GM21737 (cell line): ENCODE results near the gene COX4I1.
"Not testable (repeated sequence)": the region's sequence is repeated elsewhere in the genome, so short reads cannot be mapped to it uniquely, and the experiment has no call there.

Experiments
- ATAC-seq: cut with Tn5 transposase; IDR thresholded peaks from one replicate; pipeline ENCODE4 v1.9.1; 2021; ENCODE audit warnings: mild to moderate bottlenecking, moderate library complexity; ENCODE audit not compliant: unreplicated experiment

Gene COX4I1

DNA sequence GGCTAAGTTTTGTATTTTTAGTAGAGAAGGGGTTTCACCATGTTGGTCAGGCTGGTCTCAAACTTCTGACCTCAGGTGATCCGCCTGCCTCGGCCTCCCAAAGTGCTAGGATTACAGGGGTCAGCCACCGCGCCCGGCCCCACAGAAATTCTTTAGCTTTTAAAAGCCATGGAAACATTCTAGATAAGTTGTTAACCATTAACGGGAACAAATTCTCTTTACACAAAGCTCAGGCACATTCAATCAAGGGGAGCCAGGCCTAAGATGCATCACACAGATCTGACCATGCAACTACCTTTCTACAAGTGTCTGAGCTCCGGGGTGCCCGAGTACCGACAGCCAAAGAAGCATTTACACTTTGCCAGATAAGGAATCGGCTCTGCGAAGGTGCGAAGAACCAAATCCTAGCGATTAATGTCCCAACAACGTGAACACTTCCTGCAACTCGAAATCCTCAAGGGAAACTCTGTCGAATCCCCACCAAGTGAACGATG is 1.2 kb upstream of the COX4I1 start:
- ATAC-seq = no peak

DNA sequence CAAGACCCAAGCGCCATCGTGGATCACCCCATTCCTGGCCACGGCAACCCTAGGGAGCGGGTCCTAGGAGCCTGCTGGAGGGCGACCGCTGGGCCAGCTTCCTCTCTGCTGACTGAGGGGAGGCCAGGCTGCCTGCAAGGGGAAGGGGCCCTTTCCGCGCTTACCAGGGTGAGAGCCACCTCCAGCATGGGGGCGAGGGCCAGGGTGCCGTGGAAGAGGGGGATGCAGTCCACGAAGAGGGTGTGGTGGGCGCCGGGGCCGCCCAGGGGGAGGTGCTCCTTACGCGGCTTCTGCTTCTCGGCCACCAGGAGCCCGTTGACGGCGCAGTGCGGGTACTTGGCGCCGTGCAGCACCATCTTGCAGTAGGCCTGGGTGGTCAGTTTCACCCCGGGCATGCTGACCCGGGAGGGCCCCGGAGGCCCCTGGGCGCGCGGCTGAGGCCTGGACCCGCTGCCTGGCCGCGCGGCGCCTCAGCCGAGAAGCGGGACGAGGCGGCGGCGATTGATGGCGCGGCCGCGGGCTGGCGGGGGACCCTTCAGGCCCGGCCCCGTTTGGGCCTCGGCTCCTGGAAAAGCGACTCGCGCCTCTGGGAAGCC is 496 bp upstream of the COX4I1 start:
- peak; percentile 14 for ATAC-seq

DNA sequence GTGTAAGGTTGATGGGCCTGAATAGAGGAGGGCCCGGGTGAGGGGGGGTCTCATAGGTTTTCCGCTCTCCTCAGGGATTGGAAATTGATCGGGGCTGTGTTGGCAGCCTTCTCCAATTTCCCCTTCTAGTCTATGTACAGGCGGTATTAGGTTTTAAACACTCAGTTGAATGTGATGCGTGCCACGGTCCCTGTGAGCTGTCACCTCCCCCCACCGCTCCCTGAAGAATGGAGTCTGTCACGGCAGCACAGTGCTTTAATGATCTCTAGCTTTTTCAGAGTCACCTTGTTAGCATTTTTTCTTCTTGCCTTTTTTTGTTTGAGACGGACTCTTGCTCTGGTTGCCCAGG is 800 bp downstream of the COX4I1 start:
- peak; percentile 5 for ATAC-seq

DNA sequence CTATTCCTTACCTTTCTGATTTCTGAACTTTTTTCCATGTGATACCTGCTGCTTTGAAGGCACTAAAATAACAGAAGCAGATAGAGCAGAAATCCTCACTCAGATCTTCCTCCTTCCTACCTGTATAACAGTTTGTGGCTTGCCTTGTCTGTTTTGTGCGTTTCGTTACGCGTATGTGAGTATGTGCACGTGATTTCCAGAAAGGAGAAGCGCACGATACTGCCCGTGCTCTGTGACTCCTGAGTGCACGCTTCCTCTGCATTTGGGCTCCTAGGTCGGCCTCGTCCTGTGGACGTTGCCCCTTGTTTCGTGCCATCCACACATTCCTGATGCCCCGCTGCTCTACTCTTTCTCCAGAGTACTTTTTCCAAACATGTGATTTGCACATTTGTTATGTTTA is 4.1 kb downstream of the COX4I1 start:
- no peak for ATAC-seq

DNA sequence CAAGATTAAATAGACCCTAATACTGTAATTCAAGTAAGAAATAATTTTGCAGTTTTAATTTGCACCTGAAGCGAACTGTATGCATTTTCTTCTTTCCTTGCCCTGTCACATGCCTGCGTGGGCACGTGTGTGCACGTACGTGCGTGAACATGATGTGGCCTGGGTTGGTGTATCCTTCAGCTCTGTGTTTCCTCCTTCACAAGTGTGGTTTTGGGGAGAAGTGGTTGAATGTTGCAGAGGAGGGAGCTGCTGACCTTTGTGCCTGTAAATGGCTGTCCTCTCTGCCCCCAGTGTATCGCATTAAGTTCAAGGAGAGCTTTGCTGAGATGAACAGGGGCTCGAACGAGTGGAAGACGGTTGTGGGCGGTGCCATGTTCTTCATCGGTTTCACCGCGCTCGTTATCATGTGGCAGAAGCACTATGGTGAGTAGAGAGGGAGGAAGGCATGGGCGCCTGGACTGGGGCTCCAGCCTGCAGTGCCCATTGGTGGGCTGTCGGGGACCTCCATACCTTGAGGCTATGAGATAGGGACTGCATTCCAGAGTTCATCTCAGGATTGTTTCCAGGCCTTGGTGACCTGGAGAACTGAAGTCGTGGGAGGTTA is 6.0 kb downstream of the COX4I1 start:
- no peak for ATAC-seq

GRCh38 chr16:85806539-85806938 is 7.0 kb downstream of the COX4I1 start:
- ATAC-seq = no peak

GRCh38 chr16:85807340-85807739 is 7.8 kb downstream of the COX4I1 start:
- ATAC-seq = not testable (repeated sequence)

- ATAC-seq = not testable (repeated sequence)
These were observed 8.6 kb downstream of the COX4I1 start for GRCh38 chr16:85808104-85808503.

DNA sequence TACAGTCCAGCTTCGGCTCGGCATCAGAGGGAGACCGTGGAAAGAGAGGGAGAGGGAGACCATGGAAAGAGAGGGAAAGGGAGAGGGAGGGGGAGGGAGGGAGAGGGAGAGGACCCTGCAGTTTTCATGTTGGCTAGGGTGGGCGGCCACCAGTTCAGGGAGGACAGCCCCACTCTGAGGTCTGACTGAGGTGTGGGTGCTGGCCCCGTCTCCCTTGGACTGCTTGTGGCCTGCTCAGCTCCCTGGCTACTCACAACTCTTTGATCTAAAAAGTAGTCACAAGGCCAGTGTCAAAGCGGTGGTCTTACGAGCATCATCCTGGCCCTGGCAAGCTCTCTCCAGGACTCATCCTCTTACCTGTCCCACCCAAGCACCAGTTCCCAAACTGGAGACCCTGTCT is 9.4 kb downstream of the COX4I1 start:
- ATAC-seq = no peak

DNA sequence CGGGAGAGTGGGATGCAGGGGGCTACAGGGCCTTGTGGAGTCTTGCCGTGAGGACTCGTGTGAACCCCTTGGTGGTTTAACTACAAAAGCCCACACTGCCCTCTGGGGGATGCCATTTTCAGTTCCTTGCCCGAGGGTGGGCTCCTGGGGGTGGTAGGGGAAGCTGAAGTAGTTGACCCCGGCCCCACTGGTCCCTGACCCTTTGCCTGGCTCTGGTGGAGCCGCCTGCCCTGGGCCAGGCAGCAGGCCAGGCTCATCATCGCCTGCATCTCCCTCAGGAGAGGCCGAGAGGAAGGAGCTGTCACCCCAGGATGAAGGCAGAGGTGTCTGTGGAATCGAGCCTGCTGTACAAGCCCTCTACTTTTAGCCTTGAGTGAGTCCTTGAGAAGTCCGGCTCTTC is 10.2 kb downstream of the COX4I1 start:
- ATAC-seq = no peak

GRCh38 chr16:85810097-85810741 is 10.7 kb downstream of the COX4I1 start:
- ATAC-seq = no peak

DNA sequence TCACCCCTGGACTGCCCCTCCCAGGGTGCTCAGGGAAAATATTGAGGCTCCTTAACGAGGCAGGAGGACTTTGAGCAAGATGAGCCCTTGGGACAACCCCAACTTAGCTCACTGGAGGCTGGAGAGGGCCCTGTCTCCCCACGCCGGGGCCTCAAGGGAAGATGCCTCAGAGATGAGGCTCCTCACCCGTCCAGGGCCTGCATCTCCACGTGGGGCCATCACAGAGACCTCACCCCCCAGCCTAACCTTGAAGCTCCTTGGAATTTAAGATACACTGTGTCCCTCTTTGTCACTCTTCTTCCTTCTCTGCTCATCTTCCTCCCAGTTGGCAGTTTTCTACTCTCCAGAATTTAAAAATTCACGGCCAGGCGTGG is 11.2 kb downstream of the COX4I1 start:
- ATAC-seq = no peak

DNA sequence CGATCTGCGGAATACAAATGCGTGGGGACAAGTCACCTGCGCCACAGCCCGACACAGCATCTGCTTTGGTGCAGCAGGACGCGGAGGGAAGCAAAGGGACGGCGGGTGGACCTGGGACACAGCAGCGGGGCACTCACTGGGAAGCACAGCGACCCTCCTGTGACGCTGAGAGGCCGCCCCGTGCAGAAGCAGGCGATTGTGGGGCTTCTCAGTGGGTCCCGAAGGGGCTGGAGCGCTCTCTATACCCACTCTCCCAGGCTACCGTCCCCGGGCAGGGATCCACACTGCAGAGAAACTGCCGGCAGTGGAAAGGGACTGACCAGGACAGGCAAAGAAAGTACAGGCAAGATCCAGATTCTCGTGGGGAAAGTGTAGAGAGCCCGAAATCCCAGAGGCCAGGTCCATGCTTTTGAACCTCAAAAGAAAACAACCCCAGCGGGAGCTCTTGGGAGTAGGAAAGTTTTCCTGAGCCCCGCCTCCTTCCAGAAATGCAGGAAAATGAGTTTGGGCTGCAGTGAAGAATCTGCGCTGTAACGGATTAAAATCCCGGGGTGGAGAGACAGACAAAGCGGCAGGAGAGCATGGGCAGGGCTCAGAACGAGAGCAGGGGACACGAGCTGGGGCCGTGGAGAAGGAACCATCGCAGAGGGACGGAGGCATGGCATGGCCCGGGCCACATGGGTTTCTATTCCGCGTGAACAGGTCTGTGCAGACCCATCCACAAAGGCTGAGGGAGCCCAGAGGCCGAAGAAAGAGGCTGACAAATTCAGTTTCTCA is 12.7 kb downstream of the COX4I1 start:
- ATAC-seq = no peak

DNA sequence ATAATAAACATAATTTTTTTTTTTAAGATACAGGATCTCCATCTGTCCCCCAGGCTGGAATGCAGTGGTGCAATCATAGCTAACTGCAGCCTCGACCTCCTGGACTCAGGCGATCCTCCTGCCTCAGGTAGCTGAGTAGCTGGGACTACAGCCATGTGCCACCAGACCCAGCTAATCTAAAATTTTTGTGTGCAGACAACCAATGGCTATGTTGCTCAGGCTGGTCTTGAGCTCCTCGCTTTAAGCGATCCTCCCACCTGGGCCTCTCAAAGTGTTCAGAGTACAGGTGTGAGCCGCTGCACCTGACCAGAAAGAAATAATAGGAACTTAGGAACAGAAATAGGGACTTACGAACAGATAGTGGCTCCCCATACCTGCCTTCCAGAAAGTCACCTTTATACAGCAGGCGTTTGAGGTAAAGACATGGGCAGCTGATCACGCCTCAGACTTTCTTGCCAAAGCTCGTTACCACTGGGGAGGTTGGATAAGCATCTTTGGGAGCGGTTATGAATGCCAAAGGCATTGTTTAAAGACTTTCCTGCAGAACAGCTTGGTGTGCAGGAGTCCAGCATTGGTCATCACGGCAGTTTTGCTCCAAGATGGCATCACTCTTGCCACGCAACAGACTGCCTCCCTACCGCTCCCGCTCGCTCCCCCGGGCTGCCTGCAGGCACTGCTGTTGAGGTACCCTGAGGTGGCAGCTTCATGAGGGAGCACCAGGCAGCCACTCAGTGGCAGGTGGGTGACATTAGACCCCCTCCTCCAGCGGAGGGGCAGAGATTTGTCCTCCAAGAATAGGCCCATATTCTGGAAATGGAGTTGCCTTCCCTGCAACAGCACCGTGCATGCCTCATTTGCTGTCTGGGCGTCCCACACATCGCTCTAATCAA is 13.6 kb downstream of the COX4I1 start:
- no peak for ATAC-seq

DNA sequence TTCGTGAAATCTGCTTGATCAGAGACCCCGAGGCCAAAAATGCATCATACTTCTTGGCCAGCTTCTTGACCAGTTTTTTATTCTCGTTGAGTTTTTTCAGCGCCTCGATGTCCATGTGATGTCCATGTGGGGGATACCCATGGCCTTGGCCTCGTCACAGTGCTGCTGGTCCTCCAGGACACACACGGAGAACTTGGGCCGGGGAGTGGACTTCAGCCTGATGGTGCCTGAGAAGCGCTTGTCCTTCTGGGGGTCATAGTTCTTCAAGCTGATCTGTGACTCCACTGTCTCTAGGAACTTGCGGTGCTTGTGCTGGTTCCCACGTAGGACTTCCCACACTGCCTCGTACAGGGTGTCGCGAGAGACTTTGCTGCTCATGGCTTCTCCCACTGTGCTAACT is 16.7 kb downstream of the COX4I1 start:
- no peak for ATAC-seq

DNA sequence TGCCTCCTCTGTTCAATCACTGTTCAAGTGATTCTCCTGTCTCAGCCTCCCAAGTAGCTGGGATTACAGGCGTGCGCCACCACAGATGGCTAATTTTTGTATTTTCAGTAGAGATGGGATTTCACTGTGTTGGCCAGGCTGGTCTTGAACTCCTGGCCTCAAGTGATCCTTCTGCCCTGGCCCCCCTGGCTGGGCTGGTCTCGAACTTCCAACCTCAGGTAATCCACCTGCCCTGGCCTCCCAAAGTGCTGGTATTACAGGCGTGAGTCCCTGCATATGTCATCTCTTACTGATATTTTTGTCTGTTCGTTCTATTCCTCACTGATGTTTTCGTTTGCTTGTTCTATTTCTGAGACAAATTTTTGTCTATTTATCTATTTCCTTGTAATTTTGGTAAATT is 17.7 kb downstream of the COX4I1 start:
- not testable (repeated sequence) for ATAC-seq

- ATAC-seq = no peak
These were observed 19.8 kb downstream of the COX4I1 start for GRCh38 chr16:85819245-85819644.

- ATAC-seq = no peak
These were observed 20.3 kb downstream of the COX4I1 start for GRCh38 chr16:85819771-85820170.

GRCh38 chr16:85820604-85821372 is 21.3 kb downstream of the COX4I1 start:
- no peak for ATAC-seq
